GM19397 (cell line): Measurements from ENCODE around the gene GUK1.

Experiments used
- ATAC-seq: cut with Tn5 transposase; IDR thresholded peaks from one replicate; pipeline ENCODE4 v1.9.1; 2021; ENCODE audit warnings: mild to moderate bottlenecking, moderate library complexity; ENCODE audit not compliant: unreplicated experiment

The GUK1 gene

GRCh38 chr1:228197555-228198147 is 57.6 kb downstream of the GUK1 start:
- no peak for ATAC-seq
